ENCODE data around the gene IREB2. TPM values are rescaled to one million over a fixed set of nuclear protein-coding genes. Genes with fewer than 3 reads are reported as not detected.
"Not testable (repeated sequence)": the region's sequence is repeated elsewhere in the genome, so short reads cannot be mapped to it uniquely, and the experiment has no call there.

The IREB2 gene
- total RNA-seq, 2 experiments from 2014 or later, result 67.0 to 69.6 TPM

- ChIA-PET POLR2A (no interaction called here), CTCF (no interaction called here)
Observed at GRCh38 chr15:78527325-78527724, 89.3 kb downstream of the IREB2 start.

- ChIA-PET POLR2A (no interaction called here), CTCF (interaction anchor here (0.6 kb wide), 1 partner anchor 24 kb away, joined by 3 read pairs; no protein-coding TSS in a partner anchor)
Observed at GRCh38 chr15:78533331-78533730, 95.3 kb downstream of the IREB2 start.

GRCh38 chr15:78536134-78536533 is 98.1 kb downstream of the IREB2 start:
- CTCF ChIA-PET, result no interaction called here
- POLR2A ChIA-PET, result no interaction called here

GRCh38 chr15:78537266-78537905 is 99.4 kb downstream of the IREB2 start:
- ChIA-PET POLR2A (interaction anchor here (0.6 kb wide), 1 partner anchor 335 kb away, joined by 3 read pairs; the partner anchor contains the start of gene MORF4L1), CTCF (no interaction called here)

- ChIA-PET CTCF (no interaction called here), POLR2A (no interaction called here)
Observed at GRCh38 chr15:78538358-78538757, 100.3 kb downstream of the IREB2 start.

- POLR2A ChIA-PET, result interaction anchor here (0.8 to 1.7 kb wide), 8 partner anchors 26 to 240 kb away, joined by 3 to 11 read pairs (median 4); partner anchors contain the start of genes CHRNA5, HYKK, IREB2 and SKIC8
Observed at GRCh38 chr15:78539464-78540140, 101.6 kb downstream of the IREB2 start.

GRCh38 chr15:78540141-78540870 is 102.3 kb downstream of the IREB2 start, which contains the start of gene PSMA4:
Gene PSMA4 (plus strand): TSS chr15:78540444. CDS start chr15:78541928, 1,484 bp downstream.
- CTCF ChIA-PET, result interaction anchor here (0.6 kb wide), 1 partner anchor 18 kb away, joined by 3 read pairs; no protein-coding TSS in a partner anchor
- POLR2A ChIA-PET, result interaction anchor here (0.7 to 1.7 kb wide), 10 partner anchors 25 to 241 kb away, joined by 3 to 11 read pairs (median 4); partner anchors contain the start of genes CHRNA5, HYKK, IREB2 and SKIC8

More at GRCh38 chr15:78539464-78540140, 101.6 kb downstream of the IREB2 start:
- CTCF ChIA-PET, result not testable (repeated sequence)

- ChIA-PET CTCF (interaction anchor here (1.7 kb wide), 1 partner anchor 103 kb away, joined by 3 read pairs; the partner anchor contains the start of gene IREB2), POLR2A (interaction anchor here (0.7 to 1.7 kb wide), 7 partner anchors 11 to 111 kb away, joined by 3 to 11 read pairs (median 4); partner anchors contain the start of genes CHRNA5, HYKK and IREB2)
Observed at GRCh38 chr15:78540871-78541743, 103.1 kb downstream of the IREB2 start.

GRCh38 chr15:78541744-78542034 is 103.7 kb downstream of the IREB2 start:
- ChIA-PET CTCF (interaction anchor here (1.7 kb wide), 1 partner anchor 103 kb away, joined by 3 read pairs; the partner anchor contains the start of gene IREB2), POLR2A (interaction anchor here (0.7 to 1.3 kb wide), 2 partner anchors 10 to 15 kb away, joined by 3 to 4 read pairs; no protein-coding TSS in a partner anchor)

- CTCF ChIA-PET, result interaction anchor here (1.2 to 1.7 kb wide), 2 partner anchors 23 to 104 kb away, joined by 3 read pairs; partner anchors contain the start of genes CHRNA5 and IREB2
- POLR2A ChIA-PET, result interaction anchor here (0.7 kb wide), 1 partner anchor 243 kb away, joined by 3 read pairs; the partner anchor contains the start of gene SKIC8
Observed at GRCh38 chr15:78542647-78543046, 104.6 kb downstream of the IREB2 start.

- CTCF ChIA-PET, result interaction anchor here (1.0 kb wide), 1 partner anchor 16 kb away, joined by 3 read pairs; no protein-coding TSS in a partner anchor
- POLR2A ChIA-PET, result no interaction called here
Observed at GRCh38 chr15:78550194-78550593, 112.2 kb downstream of the IREB2 start.

- CTCF ChIA-PET, result interaction anchor here (1.0 kb wide), 1 partner anchor 15 kb away, joined by 3 read pairs; no protein-coding TSS in a partner anchor
Observed at GRCh38 chr15:78550815-78551214, 112.8 kb downstream of the IREB2 start.

More at GRCh38 chr15:78550815-78551214, 112.8 kb downstream of the IREB2 start:
- POLR2A ChIA-PET, result no interaction called here

Other genes with a start within 250 kb of the IREB2 start
- gene ACSBG1, start 203.7 kb upstream of the IREB2 start, total RNA-seq, result not detected
- gene DNAJA4, start 173.7 kb upstream of the IREB2 start, total RNA-seq, result 10 to 100 TPM; 36.1 to 38.8 TPM
- gene SKIC8, start 138.6 kb upstream of the IREB2 start, total RNA-seq, result 10 to 100 TPM; 68.0 to 70.3 TPM
- not detected for gene CRABP1, start 97.9 kb upstream of the IREB2 start, total RNA-seq
- 1 to 10 TPM; 1.1 to 1.5 TPM for gene HYKK, start 69.4 kb downstream of the IREB2 start, total RNA-seq
- 100 to 1,000 TPM; 238 to 248 TPM for gene PSMA4, start 102.2 kb downstream of the IREB2 start, total RNA-seq
- 10 to 100 TPM; 10.5 to 11.3 TPM for gene CHRNA5, start 127.3 kb downstream of the IREB2 start, total RNA-seq
- not detected for gene CHRNA3, start 182.8 kb downstream of the IREB2 start, total RNA-seq
- gene CHRNB4, start 203.0 kb downstream of the IREB2 start, total RNA-seq, result not detected

All from activated CD8-positive, alpha-beta memory T cell treated with anti-CD3 and anti-CD28 coated beads for 36 hours (primary cell).